A673 (cell line): ENCODE results near the gene NBAS.

Source experiments
- EZH2 ChIP-seq: fragments of 200-600 bp; sonication (generic); IDR thresholded peaks from 2 replicates; pipeline ENCODE4 v1.6.1; 2017; ENCODE audit warnings: borderline replicate concordance, low read depth, mild to moderate bottlenecking, mixed read lengths, antibody characterized with exemption, low read length; ENCODE audit not compliant: poor library complexity, severe bottlenecking
- TF ChIP-seq, protein P1 (sequence below): fragments of 300-800, 200-600 bp; sonication (generic); conservative IDR thresholded peaks from 2 replicates; pipeline ENCODE4 v1.5.1; 2017; ENCODE audit warnings: low read depth, mild to moderate bottlenecking, antibody characterized with exemption, low read length, moderate library complexity, mixed read lengths

DNA sequence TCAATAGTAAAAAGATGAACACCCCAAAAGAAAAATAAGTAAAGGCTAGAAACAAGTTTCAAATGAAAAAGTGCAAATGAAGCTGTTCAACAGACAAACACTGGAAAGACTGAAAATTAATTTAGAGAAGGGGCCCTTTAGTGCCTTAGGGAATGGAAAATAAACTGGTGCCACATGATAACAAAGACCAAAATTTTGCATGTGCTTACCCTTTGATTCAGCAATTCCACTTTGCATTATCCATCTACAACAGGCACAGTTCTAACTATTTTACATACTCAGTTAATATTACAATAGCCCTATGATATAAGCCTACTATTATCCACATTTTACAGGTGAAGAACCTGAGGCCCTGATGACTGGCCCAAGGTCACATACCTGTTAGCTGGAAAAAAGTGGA lies 183.9 kb downstream of the NBAS start:
- TF ChIP-seq, protein P1, sequence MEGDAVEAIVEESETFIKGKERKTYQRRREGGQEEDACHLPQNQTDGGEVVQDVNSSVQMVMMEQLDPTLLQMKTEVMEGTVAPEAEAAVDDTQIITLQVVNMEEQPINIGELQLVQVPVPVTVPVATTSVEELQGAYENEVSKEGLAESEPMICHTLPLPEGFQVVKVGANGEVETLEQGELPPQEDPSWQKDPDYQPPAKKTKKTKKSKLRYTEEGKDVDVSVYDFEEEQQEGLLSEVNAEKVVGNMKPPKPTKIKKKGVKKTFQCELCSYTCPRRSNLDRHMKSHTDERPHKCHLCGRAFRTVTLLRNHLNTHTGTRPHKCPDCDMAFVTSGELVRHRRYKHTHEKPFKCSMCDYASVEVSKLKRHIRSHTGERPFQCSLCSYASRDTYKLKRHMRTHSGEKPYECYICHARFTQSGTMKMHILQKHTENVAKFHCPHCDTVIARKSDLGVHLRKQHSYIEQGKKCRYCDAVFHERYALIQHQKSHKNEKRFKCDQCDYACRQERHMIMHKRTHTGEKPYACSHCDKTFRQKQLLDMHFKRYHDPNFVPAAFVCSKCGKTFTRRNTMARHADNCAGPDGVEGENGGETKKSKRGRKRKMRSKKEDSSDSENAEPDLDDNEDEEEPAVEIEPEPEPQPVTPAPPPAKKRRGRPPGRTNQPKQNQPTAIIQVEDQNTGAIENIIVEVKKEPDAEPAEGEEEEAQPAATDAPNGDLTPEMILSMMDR = no peak
- no peak for TF ChIP-seq EZH2
